Subcutaneous abdominal adipose tissue (tissue), 5 donors: ENCODE data around the gene CDC42BPG.

Source experiments
- H3K27ac ChIP-seq: one replicate; pipeline ENCODE4 v1.7.0; 2013; ENCODE audit warnings: low read depth, mild to moderate bottlenecking, inconsistent platforms, low read length, moderate library complexity
- H3K27me3 ChIP-seq, 5 donors: one replicate each; pipeline ENCODE4 v1.7.0; 2013; ENCODE audit warnings: low read length in 5 of 5, inconsistent platforms in 1 of 5; ENCODE audit not compliant: control insufficient read depth in 5 of 5, insufficient read depth in 4 of 5
- H3K36me3 ChIP-seq, 5 donors: one replicate each; pipeline ENCODE4 v1.7.0; 2013; ENCODE audit warnings: low read length in 5 of 5; ENCODE audit not compliant: control insufficient read depth in 5 of 5, insufficient read depth in 5 of 5
- H3K4me1 ChIP-seq, 5 donors: one replicate each; pipeline ENCODE4 v1.7.0; 2013; ENCODE audit warnings: low read length in 5 of 5, mild to moderate bottlenecking in 3 of 5, moderate library complexity in 1 of 5; ENCODE audit not compliant: control insufficient read depth in 5 of 5, insufficient read depth in 5 of 5
- H3K4me3 ChIP-seq, 5 donors: one replicate each; pipeline ENCODE4 v1.7.0; 2013; ENCODE audit warnings: low read length in 5 of 5, low read depth in 1 of 5
- H3K9ac ChIP-seq, 5 donors: one replicate each; pipeline ENCODE4 v1.7.0; 2013; ENCODE audit warnings: low read length in 5 of 5, mild to moderate bottlenecking in 4 of 5, moderate library complexity in 3 of 5
- H3K9me3 ChIP-seq, 5 donors: one replicate each; pipeline ENCODE4 v1.7.0; 2013; ENCODE audit warnings: low read length in 5 of 5; ENCODE audit not compliant: control insufficient read depth in 5 of 5
- donor health status: healthy.
- donor health status: healthy.
- donor health status: healthy.
- donor health status: healthy.
- donor health status: healthy.

The CDC42BPG gene

DNA sequence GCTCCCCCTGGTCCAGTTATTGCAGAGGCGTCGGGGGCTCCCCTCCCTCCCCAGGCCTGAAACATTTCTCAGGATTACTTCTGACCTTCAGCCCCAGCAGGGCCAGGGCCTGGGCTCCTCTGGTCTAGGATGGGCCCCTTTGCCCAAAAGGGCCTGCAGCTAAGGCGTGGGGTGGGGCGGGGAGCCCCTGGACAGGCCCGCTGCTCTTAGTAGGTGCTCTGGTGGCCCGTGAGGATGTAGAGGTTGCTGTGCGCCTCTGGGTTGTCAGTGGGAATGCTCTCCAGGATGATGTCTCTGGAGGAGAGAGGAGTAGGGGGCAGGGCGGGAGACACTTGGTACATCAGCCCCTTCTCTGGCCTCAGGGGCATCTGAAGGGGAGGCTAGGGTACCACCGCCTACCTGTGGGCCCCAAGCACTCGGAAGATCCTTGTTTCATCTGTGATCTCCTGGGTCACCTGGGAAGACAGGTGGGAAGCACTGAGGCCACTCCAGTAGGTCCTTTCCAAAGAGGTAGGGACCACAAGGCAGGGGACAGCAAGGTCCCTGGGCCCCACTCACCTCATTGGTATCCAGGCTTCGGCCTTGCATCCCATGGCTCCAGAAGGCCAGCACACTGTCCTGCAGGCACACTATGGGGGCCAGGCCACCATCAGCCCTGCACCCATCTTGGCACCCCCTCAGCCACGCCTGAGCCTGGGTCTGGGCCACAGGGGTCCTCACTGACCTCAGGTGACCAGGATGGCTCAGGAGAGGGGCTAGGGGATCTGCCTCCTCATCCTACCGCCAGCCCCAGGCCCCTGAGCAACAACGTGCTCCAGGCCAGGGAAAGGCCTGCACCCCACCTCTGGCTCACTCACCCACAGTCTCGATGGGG is 54.9 kb downstream of the CDC42BPG start:
- H3K9me3 ChIP-seq = no peaks in the 10 kb centered on the region
- peaks cover 0 to 18% (median 6%) of the 10 kb centered on the region in 5 donors for H3K4me1 ChIP-seq
- H3K9ac ChIP-seq = no peak overlapping the region
- peaks cover 0 to 36% (median 24%) of the 10 kb centered on the region in 5 donors for H3K36me3 ChIP-seq
- H3K27me3 ChIP-seq = no peaks in the 10 kb centered on the region
- H3K4me3 ChIP-seq = no peak overlapping the region
- H3K27ac ChIP-seq = no peak overlapping the region

DNA sequence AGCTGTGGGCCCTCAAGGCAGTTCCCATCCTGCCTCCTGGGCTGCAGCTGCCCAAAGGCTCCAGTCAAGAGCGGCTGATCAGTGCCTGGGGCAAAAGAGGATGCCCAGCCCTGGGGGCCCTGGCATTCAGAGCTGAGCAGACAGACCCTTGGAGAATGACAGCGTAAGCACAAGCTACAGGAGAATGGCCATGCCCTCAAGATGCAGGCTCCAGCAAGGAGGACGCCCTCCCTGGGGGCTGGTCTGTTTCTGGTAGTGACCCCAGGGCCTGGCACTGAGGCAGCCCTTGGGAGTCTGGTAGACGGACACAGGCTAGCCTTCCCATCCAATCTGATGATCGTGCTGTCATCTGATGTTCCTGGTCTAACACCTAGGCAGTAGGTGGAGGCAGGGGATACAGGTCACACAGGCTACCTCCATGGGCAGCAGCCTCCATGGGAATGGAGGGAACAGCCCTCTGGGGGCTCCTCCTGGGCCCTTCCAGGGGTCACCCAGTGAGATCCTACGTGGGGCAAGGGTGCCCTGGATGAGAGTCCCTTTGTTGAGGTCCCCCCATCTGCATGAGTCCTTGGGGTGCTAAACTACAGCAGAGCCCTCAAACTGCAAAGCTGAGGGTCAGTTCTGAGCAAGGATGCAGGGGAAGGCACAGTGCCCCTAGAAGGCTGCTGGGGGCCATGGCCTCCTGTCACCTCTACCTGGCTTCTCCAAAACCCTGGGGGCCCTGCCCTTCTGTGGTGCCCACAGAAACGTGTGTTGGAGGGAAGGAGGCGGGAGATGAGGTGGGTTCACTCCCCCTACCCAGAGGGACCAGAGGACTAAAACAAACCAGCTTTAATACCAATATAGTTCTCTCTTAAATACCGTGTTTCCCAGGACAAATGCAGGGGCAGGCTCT is 55.9 kb downstream of the CDC42BPG start:
- H3K27ac ChIP-seq = no peak overlapping the region
- H3K9me3 ChIP-seq = no peaks in the 10 kb centered on the region
- H3K27me3 ChIP-seq = no peaks in the 10 kb centered on the region
- peaks cover 0 to 11% (median 6%) of the 10 kb centered on the region in 5 donors for H3K4me1 ChIP-seq
- H3K9ac ChIP-seq = no peak overlapping the region
- H3K4me3 ChIP-seq = no peak overlapping the region
- peaks cover 0 to 36% (median 24%) of the 10 kb centered on the region in 5 donors for H3K36me3 ChIP-seq

DNA sequence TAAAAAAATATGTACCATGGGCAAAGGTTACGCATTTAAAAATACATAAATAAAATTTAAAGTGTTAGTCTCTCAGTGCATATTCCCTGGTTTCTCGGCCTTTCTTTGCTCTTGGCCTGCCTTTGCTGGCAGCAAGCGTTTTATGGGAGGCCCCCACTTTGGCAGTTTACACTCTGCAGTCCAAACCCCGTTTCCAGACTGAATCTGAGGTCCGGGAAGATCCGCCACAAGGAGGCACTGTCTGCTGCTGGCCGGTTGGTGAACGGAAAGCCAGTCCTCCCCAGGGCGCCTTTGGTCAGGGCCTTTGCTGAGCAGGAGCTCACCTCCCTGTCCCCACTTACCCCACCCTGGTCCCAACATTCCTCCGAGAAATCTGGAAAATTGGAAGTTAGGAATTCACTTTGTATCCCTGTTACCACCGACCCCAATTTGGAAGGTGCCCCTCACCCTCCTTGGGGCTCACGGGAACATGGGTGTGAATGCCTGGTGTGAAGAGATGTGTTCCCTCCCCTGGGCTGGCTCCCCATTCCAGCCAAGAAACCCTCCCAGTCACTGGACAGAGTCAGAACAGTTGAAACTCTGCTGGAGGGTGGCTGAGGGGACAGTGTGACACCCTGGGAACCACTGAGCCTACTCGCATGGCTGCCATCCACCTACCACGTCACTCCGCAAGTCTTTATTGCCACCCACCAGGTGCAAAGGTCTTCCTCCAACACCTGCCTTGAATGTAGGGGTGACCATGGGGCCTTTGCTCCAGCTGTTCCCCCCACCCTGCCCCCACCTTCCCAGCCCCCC is 56.7 kb downstream of the CDC42BPG start:
- H3K4me1 ChIP-seq = peaks cover 0 to 6% (median 3%) of the 10 kb centered on the region in 5 donors
- peak overlapping the region in 1 of 5 donors; percentile 29 for H3K9ac ChIP-seq
- H3K27ac ChIP-seq = no peak overlapping the region
- H3K27me3 ChIP-seq = no peaks in the 10 kb centered on the region
- H3K9me3 ChIP-seq = no peaks in the 10 kb centered on the region
- H3K4me3 ChIP-seq = no peak overlapping the region
- H3K36me3 ChIP-seq = peaks cover 0 to 36% (median 24%) of the 10 kb centered on the region in 5 donors

DNA sequence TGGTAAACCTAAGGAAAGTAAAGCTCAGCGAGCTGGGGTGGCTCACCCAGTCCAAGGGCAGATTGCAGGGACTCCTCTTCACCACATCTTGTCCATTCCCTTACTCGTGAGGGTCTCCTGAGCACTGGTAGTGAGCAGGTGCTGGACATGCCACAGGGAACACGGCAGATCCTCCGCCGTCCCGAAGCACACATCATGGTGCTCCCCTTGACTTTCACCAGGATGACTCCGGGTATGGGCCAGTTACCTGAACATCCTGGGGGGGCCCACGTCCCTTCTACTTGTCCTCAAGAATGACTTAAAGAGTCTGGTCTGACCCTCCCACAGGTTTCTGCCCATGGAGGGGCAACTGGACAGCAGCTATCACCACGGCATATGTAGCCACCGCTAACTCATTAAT is 58.1 kb downstream of the CDC42BPG start:
- H3K9ac ChIP-seq = no peak overlapping the region
- H3K36me3 ChIP-seq = peaks cover 0 to 27% (median 24%) of the 10 kb centered on the region in 5 donors
- H3K27me3 ChIP-seq = no peaks in the 10 kb centered on the region
- no peaks in the 10 kb centered on the region for H3K9me3 ChIP-seq
- no peak overlapping the region for H3K27ac ChIP-seq
- H3K4me3 ChIP-seq = no peak overlapping the region
- H3K4me1 ChIP-seq = peaks cover 0 to 6% (median 3%) of the 10 kb centered on the region in 5 donors

DNA sequence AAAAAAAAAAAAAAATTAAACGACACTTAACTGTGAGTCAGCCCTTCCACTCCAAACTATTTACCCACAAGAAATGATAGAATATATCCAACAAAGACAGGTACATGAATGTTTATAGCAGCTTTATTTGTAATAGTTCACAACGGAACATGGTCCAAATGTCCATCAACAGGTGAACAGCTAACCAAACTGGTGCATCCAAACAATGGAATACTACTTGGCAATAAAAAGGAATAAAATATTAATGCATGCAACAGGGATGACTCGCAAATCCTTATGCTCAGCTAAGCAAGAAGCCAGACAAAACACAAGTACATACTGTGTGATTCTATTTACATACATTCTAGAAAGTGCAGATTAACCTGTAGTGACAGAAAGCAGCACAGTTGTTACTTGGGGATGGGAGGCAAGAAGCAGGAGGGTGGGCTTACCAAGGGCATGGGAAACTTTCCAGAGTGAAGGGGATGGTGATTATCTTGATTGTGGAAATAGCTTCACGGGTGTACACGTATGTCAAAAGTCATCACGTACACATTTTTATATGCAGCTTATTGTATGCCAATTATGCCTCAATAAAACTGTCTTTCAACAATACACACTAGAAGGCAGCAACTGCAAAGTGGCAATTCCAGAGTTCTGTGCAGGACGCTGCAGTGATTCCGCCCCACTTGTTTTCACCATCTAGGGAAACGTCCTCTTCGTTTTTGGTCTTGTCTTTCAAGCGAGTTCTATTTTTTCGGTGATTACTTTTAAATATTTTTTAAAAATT is 59.5 kb downstream of the CDC42BPG start:
- Histone ChIP-seq H3K4me3 (no peak overlapping the region), H3K9me3 (no peaks in the 10 kb centered on the region), H3K27ac (no peak overlapping the region), H3K9ac (no peak overlapping the region), H3K27me3 (no peaks in the 10 kb centered on the region), H3K4me1 (peaks cover 0 to 6% (median 3%) of the 10 kb centered on the region in 5 donors), H3K36me3 (peaks cover 0 to 17% (median 17%) of the 10 kb centered on the region in 5 donors)

DNA sequence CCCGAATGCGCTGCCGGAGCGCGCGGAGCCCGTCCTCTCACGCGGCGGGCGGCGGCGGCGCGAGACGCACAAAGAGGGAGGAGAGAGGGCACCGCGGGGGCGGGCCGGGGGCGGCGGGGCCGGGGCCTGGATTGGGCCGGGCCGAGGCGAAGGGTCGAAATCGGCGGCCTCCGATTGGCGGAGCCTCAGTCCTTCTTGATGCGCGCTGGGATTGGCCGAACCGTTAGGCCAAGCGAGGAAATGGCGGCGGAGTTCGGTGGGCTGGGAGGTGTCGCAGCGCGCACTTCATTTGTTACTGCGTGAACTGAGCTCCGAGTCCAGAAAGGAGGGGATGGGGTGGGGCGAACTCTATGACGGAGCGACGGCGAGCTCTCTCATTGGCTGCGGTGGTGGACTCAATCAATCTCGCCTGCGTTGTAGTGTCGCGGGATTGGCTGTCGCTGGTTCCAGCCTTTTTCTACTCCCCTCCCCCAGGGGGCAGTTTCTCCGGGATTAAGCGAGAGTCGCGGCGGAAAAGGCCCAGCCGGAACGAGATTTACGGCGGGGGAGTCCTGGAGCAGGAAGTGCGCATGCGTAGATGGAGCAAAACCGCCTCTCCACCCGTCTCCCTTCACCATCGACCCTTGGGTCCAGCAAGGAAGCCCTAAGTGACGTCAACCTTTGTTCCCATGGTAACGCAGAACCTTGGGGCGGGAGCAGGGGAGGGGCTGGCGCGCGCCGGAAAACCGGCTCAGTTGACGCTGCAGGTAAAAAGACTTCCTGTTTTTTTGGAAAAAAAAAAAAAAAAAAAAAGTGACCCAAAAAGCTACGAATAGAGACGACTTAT is 65.8 kb downstream of the CDC42BPG start, which contains the start of gene SF1:
SF1 (minus strand) TSS at position 70 of the 826 bp plus-strand sequence. CDS start 150 bp downstream, outside the sequence.
- no peaks in the 10 kb centered on the region for H3K27me3 ChIP-seq
- peak within 1 kb of the TSS; percentile 78 to 96 (median 84) for H3K4me3 ChIP-seq
- peak within 1 kb of the TSS; percentile 76 to 90 (median 87) for H3K9ac ChIP-seq
- H3K27ac ChIP-seq = peak within 1 kb of the TSS; percentile 84
- peaks cover 11 to 29% (median 27%) of the 10 kb centered on the region in 5 donors for H3K4me1 ChIP-seq
- peaks cover 26 to 32% (median 29%) of the 10 kb centered on the region in 5 donors for H3K36me3 ChIP-seq
- no peaks in the 10 kb centered on the region for H3K9me3 ChIP-seq

DNA sequence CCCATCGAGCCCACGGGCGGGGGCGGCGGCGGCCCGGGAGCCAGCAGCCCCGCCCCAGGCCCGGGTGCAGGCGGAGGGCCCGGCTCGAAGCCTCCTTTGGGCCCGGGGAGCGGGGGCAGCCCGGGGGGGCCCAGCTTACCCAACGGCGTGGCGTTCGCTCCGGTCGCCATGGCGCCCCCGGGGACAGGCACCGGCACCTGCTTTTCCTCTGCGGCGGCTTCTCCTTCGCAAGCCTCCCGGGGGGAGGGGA is 66.3 kb downstream of the CDC42BPG start:
- Histone ChIP-seq H3K4me3 (peak overlapping the region in 4 of 5 donors; percentile 58 to 80 (median 72)), H3K36me3 (peaks cover 31 to 38% (median 35%) of the 10 kb centered on the region in 5 donors), H3K27ac (peak overlapping the region; percentile 84), H3K27me3 (no peaks in the 10 kb centered on the region), H3K9me3 (no peaks in the 10 kb centered on the region), H3K9ac (peak overlapping the region in 4 of 5 donors; percentile 69 to 88 (median 82)), H3K4me1 (peaks cover 11 to 32% (median 27%) of the 10 kb centered on the region in 5 donors)

DNA sequence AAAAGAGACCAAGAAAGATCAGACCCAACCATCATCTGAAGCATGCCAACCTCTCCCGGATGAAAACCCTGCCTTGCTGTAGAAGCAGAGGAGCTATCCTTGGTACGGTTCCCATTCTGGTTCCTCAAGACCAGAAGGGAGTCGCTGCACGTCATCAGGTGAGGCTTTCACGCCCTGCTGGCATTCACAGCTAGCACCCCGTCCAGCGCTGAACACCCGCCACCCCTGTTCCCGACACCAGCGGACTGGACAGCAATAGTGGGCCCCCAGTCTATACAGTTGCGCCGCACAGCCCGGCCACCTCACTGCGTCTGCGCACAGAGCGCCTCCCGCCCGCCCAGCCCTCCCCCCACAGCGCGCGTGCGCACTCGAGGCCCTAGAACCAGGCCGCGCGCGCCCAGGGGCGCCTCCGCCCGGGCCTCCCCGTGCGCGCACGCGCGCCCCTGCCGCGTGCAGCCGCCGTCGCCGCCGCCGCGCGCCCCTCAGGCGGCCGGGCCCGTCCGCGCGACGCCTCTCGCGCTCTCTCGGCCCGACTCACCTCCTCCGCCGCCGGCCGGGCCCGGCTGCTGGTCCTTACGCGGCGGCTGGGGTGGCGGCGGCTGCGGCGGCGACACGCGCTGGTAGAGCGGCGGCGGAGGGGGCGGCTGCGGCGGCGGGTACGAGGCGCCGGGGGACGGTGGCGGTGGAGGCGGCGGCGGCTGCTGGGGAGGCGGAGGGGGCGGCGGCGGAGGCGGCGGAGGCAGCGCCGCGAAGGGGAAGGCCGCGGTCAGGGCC is 66.8 kb downstream of the CDC42BPG start:
- Histone ChIP-seq H3K9me3 (no peaks in the 10 kb centered on the region), H3K27ac (peak overlapping the region; percentile 84), H3K9ac (peak overlapping the region; percentile 70 to 90 (median 87)), H3K36me3 (peaks cover 34 to 43% (median 40%) of the 10 kb centered on the region in 5 donors), H3K4me3 (peak overlapping the region; percentile 78 to 96 (median 84)), H3K4me1 (peaks cover 11 to 36% (median 31%) of the 10 kb centered on the region in 5 donors), H3K27me3 (no peaks in the 10 kb centered on the region)
